HAP-1 (cell line): ENCODE results near the gene FAAP24.
"Not testable (repeated sequence)": the region's sequence is repeated elsewhere in the genome, so short reads cannot be mapped to it uniquely, and the experiment has no call there.

Experiments
- DNase-seq, 2 experiments: peaks; one replicate each; pipeline ENCODE4 v3.0.0-alpha.2; 2016 to 2020; ENCODE audit warnings: low spot score in 2 of 2
- H3K27me3 ChIP-seq: fragments of 250-450 bp; sonication (Bioruptor Pico); 2 replicates; pipeline ENCODE4 v1.5.1; 2020; ENCODE audit warnings: low read depth, mild to moderate bottlenecking, moderate library complexity
- H3K36me3 ChIP-seq: fragments of 250-450 bp; sonication (Bioruptor Pico); replicated peaks from 2 replicates; pipeline ENCODE4 v1.5.1; 2020; ENCODE audit warnings: mild to moderate bottlenecking
- H3K4me1 ChIP-seq: fragments of 250-450 bp; sonication (Bioruptor Pico); 2 replicates; pipeline ENCODE4 v1.5.1; 2020; ENCODE audit warnings: mild to moderate bottlenecking
- H3K4me3 ChIP-seq: fragments of 250-450 bp; sonication (Bioruptor Pico); 2 replicates; pipeline ENCODE4 v1.5.1; 2020; ENCODE audit warnings: mild to moderate bottlenecking, moderate library complexity
- H3K9me3 ChIP-seq: fragments of 250-450 bp; sonication (Bioruptor Pico); 2 replicates; pipeline ENCODE4 v1.5.1; 2020; ENCODE audit warnings: mild to moderate bottlenecking, moderate library complexity
- in situ Hi-C: fragments of 300-500 bp; cut with MboI; formaldehyde crosslinking; loops from 3 replicates; pipeline ENCODE4 v1.14.3; 2020; ENCODE audit warnings: low sequenced_read_pairs, inconsistent platforms, mixed read lengths

The FAAP24 gene

DNA sequence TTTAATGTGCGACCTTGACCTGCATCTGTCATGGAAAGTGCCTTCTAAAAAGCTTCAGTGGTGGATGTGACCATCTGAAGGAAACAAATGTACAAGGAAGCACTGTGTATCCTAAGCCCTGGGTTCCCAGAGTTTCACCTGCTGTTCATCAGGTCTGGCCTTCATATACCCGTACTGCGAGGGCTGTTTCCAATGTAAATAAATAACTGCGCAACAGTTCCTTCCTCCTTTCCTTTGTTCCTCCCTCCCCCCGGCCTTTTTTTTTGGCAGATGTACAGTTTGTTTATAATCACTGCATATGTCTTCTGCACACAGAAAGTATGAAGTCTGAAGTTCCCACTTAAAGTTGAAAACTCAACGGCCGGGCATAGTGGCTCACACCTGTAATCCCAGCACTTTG lies 5.2 kb downstream of the FAAP24 start:
- Histone ChIP-seq H3K36me3 (peaks cover 22% of the 10 kb centered on the region), H3K4me1 (no peaks in the 10 kb centered on the region), H3K4me3 (no peak overlapping the region), H3K27me3 (no peaks in the 10 kb centered on the region), H3K9me3 (no peaks in the 10 kb centered on the region)
- in situ Hi-C loops = loop anchor here (5.0 to 10.0 kb wide), 3 partner anchors 138 to 292 kb away; no protein-coding TSS in a partner anchor
- DNase-seq = no peak

DNA sequence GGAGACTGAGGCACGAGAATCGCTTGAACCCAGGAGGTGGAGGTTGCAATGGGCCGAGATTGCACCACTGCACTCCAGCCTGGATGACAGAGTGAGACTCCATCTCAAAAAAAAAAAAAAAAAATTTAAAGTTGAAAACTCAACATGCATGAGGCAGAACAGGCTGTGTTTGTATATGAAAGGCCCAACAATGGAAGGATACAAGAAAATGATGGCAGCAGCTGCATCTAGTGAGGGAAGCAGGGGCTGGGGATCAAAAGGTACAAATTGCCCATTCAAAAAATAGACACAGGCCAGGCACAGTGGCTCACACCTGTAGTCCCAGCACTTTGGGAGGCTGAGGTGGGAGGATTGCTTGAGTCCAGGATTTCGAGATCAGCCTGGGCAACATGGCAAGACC lies 5.8 kb downstream of the FAAP24 start:
- H3K27me3 ChIP-seq, H3K4me1 ChIP-seq, DNase-seq, H3K9me3 ChIP-seq, H3K4me3 ChIP-seq: not testable (repeated sequence)
- H3K36me3 ChIP-seq = peaks cover 22% of the 10 kb centered on the region
- in situ Hi-C loops = loop anchor here (5.0 to 10.0 kb wide), 3 partner anchors 137 to 293 kb away; no protein-coding TSS in a partner anchor

DNA sequence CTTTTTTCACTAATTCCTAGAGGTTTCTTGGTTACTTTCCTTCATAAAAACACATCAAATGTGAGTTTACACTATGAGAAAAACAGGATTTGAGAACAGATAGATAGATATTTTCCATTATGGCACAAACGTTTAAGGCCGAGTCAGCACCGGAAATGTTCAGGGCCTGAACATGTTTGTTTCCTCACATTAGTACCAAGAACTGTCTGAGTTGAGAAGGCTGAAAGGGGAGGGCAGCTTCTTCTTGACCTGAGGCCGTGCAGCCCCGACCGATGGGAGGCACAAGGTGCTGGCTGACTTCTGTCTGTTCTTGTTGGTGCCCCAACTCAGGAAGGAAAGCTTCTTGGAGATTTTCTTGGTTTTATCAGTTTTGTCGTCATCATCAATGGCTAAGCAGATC lies 7.8 kb downstream of the FAAP24 start:
- H3K36me3 ChIP-seq = peaks cover 22% of the 10 kb centered on the region
- H3K4me3 ChIP-seq, H3K9me3 ChIP-seq, DNase-seq, H3K27me3 ChIP-seq, H3K4me1 ChIP-seq: not testable (repeated sequence)
- in situ Hi-C loops = loop anchor here (5.0 to 10.0 kb wide), 3 partner anchors 135 to 295 kb away; no protein-coding TSS in a partner anchor

GRCh38 chr19:32982488-32982887 lies 10.4 kb downstream of the FAAP24 start:
- H3K4me3 ChIP-seq, H3K36me3 ChIP-seq, H3K27me3 ChIP-seq, H3K9me3 ChIP-seq, H3K4me1 ChIP-seq, DNase-seq, in situ Hi-C loops: not testable (repeated sequence)

GRCh38 chr19:32988254-32988653 lies 16.2 kb downstream of the FAAP24 start:
- in situ Hi-C loops, H3K27me3 ChIP-seq, DNase-seq, H3K4me1 ChIP-seq, H3K9me3 ChIP-seq, H3K36me3 ChIP-seq, H3K4me3 ChIP-seq: not testable (repeated sequence)

GRCh38 chr19:32988724-32989123 lies 16.7 kb downstream of the FAAP24 start:
- no peaks in the 10 kb centered on the region for H3K27me3 ChIP-seq
- H3K4me3 ChIP-seq = no peak overlapping the region
- in situ Hi-C loops = no loop called here
- no peak for DNase-seq
- H3K9me3 ChIP-seq = no peaks in the 10 kb centered on the region
- no peaks in the 10 kb centered on the region for H3K4me1 ChIP-seq
- no peaks in the 10 kb centered on the region; the same call in 1 of the 2 replicates for H3K36me3 ChIP-seq

DNA sequence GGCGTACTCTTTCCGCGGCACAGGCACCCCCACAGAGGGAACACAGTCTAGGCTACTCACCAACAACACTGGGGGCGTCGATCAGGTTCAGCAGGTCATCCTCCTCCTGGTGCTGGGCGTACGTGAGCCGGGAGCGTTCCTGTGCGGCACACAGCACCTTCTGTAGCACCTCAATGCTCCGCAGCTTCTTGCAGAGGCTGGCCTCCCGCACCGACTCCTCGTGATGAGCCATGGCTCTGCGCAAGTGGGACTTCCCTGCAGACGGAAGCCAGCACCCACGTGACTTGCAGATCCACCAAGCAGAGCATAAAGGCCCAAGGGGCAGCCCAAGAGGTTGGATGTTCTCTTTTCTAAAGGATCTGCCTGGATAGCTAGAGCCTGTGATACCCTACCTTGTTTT lies 23.9 kb downstream of the FAAP24 start:
- in situ Hi-C loops, H3K36me3 ChIP-seq, DNase-seq, H3K27me3 ChIP-seq, H3K4me3 ChIP-seq, H3K4me1 ChIP-seq, H3K9me3 ChIP-seq: not testable (repeated sequence)

GRCh38 chr19:32997061-32997464 lies 25.0 kb downstream of the FAAP24 start:
- H3K36me3 ChIP-seq, DNase-seq, in situ Hi-C loops, H3K4me3 ChIP-seq, H3K4me1 ChIP-seq, H3K27me3 ChIP-seq, H3K9me3 ChIP-seq: not testable (repeated sequence)

GRCh38 chr19:32997716-32998355 lies 25.8 kb downstream of the FAAP24 start:
- in situ Hi-C loops = no loop called here
- H3K36me3 ChIP-seq = 0 out of 2 replicates have a peak, but pooled peaks cover 3% of the 10 kb centered on the region

GRCh38 chr19:32998722-32999121 lies 26.7 kb downstream of the FAAP24 start:
- Histone ChIP-seq H3K36me3 (0 out of 2 replicates have a peak, but pooled peaks cover 5% of the 10 kb centered on the region), H3K27me3 (no peaks in the 10 kb centered on the region), H3K9me3 (no peaks in the 10 kb centered on the region), H3K4me1 (no peaks in the 10 kb centered on the region), H3K4me3 (no peak overlapping the region)
- DNase-seq = no peak
- in situ Hi-C loops = no loop called here

More at GRCh38 chr19:32997716-32998355, 25.8 kb downstream of the FAAP24 start:
- H3K4me3 ChIP-seq = no peak overlapping the region
- no peak for DNase-seq
- H3K4me1 ChIP-seq = no peaks in the 10 kb centered on the region
- H3K27me3 ChIP-seq = no peaks in the 10 kb centered on the region
- no peaks in the 10 kb centered on the region for H3K9me3 ChIP-seq

DNA sequence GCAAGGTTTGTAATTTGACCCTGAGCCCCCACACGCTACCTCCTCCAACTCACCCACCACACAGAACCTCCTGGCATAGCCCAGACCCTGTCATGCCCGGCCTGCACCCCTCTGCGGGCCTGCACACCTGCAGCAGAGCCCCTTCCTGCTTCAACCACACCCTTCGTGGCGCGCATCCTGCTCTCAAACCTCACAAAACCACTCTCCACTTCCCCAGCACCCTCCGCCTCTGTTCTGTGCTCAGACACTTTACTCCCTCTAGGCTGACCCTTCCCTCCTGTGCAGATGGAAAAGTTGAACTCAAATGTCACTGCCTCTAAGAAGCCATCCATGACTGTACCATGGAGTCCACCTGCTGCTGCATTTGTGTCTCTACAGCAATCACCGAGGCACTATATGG lies 28.5 kb downstream of the FAAP24 start:
- H3K4me1 ChIP-seq = no peaks in the 10 kb centered on the region
- no peak for DNase-seq
- 0 out of 2 replicates have a peak, but pooled peaks cover 5% of the 10 kb centered on the region for H3K36me3 ChIP-seq
- no peaks in the 10 kb centered on the region for H3K27me3 ChIP-seq
- H3K4me3 ChIP-seq = no peak overlapping the region
- in situ Hi-C loops = no loop called here
- no peaks in the 10 kb centered on the region for H3K9me3 ChIP-seq

DNA sequence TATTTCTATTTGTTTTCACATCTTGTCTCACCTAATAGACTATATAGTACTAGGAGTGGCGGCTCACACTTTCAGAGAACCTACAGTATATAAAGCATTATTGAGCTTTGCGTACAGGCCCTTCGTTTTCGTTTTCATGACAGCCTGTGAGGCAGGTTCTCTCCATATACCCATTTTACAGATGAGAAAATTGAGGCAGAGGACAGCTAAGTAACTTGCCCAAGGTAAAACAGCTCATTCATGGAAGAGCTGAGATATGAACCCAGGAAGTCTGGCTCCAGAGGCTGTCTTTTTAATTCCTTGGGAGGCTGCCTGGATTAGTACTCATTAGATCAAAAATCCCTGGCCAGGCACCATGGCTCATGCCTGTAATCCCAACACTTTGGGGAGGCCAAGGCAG lies 28.9 kb downstream of the FAAP24 start:
- no peaks in the 10 kb centered on the region for H3K4me1 ChIP-seq
- H3K4me3 ChIP-seq = no peak overlapping the region
- no peaks in the 10 kb centered on the region for H3K27me3 ChIP-seq
- in situ Hi-C loops = no loop called here
- no peak for DNase-seq
- 0 out of 2 replicates have a peak, but pooled peaks cover 5% of the 10 kb centered on the region for H3K36me3 ChIP-seq
- no peaks in the 10 kb centered on the region for H3K9me3 ChIP-seq

DNA sequence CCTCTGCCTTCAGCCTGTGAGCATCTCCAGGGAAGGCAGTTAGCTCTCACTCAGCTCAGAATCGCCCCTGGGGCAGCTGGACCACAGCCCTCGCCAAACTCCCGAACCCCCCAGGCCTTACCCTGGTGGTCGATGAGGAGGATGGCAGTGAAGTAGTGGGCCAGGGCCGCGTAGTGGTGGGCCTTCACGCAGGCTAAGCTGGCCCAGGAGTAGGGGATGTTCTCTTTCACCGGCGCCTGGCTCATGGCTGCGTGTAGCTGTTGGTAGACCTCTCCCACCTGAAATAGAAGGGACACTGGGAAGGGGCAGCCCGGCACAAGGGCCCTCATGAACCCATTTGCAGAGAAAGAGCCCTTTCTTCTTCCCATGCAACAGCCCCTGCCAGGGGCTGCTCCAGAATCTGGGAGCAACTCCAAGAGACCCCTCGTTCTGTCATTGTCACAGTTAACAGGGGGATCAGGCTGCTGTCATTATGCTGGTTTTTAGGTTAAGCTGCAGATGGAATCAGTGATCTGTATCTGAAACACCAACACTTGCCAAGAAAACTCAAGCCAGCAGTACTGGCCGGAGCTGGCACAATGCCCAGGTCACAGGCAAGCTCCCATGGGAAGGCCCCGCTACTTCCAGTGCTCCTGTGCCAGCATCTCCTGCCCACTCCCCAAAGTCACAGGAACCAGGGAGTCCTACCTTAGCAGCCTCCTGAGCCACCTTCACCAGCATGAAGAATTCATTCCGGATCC lies 30.3 kb downstream of the FAAP24 start:
- H3K36me3 ChIP-seq = peaks cover 11% of the 10 kb centered on the region
- in situ Hi-C loops, H3K4me1 ChIP-seq, H3K9me3 ChIP-seq, DNase-seq, H3K27me3 ChIP-seq, H3K4me3 ChIP-seq: not testable (repeated sequence)

GRCh38 chr19:33003424-33004024 lies 31.5 kb downstream of the FAAP24 start:
- peaks cover 11% of the 10 kb centered on the region for H3K36me3 ChIP-seq
- H3K4me3 ChIP-seq, in situ Hi-C loops, H3K4me1 ChIP-seq, DNase-seq, H3K9me3 ChIP-seq, H3K27me3 ChIP-seq: not testable (repeated sequence)
